ENCODE results near the gene ECE2.

DNA sequence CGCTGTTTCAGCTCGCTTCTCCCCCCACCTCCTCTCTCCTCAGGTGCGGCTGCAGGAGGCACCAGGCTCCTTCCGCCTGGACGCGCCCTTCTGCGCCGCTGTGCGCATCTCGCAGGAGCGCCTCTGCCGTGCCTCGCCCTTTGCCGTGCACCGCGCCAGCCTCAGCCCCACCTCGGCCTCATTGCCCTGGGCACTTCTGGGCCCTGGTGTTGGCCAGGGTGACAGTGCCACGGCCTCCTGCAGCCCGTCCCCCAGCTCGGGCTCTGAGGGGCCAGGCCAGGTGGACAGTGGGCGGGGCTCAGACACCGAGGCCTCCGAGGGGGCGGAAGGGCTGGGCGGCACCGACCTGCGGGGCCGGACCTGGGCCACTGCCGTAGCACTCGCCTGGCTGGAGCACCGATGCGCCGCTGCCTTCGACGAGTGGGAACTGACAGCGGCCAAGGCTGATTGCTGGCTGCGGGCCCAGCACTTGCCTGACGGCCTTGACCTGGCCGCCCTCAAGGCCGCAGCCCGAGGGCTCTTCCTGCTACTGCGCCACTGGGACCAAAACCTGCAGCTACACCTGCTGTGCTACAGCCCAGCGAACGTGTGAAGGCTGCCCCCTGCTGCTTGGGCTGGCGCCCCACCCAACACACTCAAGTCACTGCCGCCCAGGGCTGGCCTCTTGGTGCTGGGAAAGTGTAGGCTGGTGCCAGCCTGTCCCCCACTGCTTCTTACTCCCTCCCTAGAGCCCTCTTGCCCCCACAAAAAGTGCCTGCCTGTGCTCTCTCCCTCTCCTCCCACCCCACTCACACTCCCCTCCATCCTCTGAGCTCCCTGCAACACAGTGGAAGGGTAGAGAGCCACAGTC is 34.1 kb upstream of the ECE2 start:
- TF ChIP-seq GATA3 (IDR thresholded peaks at IDR 0.05; ENCODE audit: low read depth, low read length) (no peak), GATA2 (IDR thresholded peaks at IDR 0.05; ENCODE audit: low read depth, low read length) (no peak)

All from SH-SY5Y (cell line).